Lung (tissue), 12 donors: ENCODE data around the gene CTR9. TPM values are rescaled to one million over a fixed set of nuclear protein-coding genes. Genes with fewer than 3 reads are reported as not detected.

Source experiments
- ATAC-seq: fragments of 200-7000 bp; cut with Tn5 transposase; one replicate; pipeline ENCODE4 v1.9.1; 2020; ENCODE audit warnings: moderate number of reproducible peaks; ENCODE audit not compliant: insufficient read depth, low FRiP score
- DNase-seq, 3 donors: peaks; one replicate each; pipeline ENCODE4 v3.0.0-alpha.2; 2013 to 2017
- H3K27ac ChIP-seq, 2 donors: one replicate each; pipeline ENCODE4 v1.5.1; 2013; ENCODE audit warnings: mild to moderate bottlenecking in 2 of 2, moderate library complexity in 2 of 2, control low read depth in 1 of 2, inconsistent platforms in 1 of 2, low read depth in 1 of 2, low read length in 1 of 2
- H3K27me3 ChIP-seq, 3 donors: one replicate each; pipeline ENCODE4 v1.5.1; 2013; ENCODE audit warnings: low read length in 2 of 3; ENCODE audit not compliant: control insufficient read depth in 3 of 3, insufficient read depth in 3 of 3
- H3K36me3 ChIP-seq, 4 donors: one replicate each; pipeline ENCODE4 v1.5.1; 2013; ENCODE audit warnings: low read length in 4 of 4, mild to moderate bottlenecking in 1 of 4, moderate library complexity in 1 of 4; ENCODE audit not compliant: control insufficient read depth in 4 of 4, insufficient read depth in 4 of 4
- H3K4me1 ChIP-seq, 5 donors: one replicate each; pipeline ENCODE4 v1.5.1; 2013; ENCODE audit warnings: low read length in 5 of 5, mild to moderate bottlenecking in 2 of 5, moderate library complexity in 1 of 5; ENCODE audit not compliant: control insufficient read depth in 5 of 5, insufficient read depth in 5 of 5
- H3K4me3 ChIP-seq: one replicate; pipeline ENCODE4 v1.5.1; 2013; ENCODE audit warnings: mild to moderate bottlenecking, control low read depth, moderate library complexity
- H3K9ac ChIP-seq, 2 donors: one replicate each; pipeline ENCODE4 v1.5.1; 2013; ENCODE audit warnings: low read length in 2 of 2, control low read depth in 1 of 2; ENCODE audit not compliant: insufficient read depth in 1 of 2
- H3K9me3 ChIP-seq, 4 donors: one replicate each; pipeline ENCODE4 v1.5.1; 2013; ENCODE audit warnings: low read length in 3 of 4, mild to moderate bottlenecking in 1 of 4, moderate library complexity in 1 of 4; ENCODE audit not compliant: control insufficient read depth in 4 of 4, insufficient read depth in 3 of 4
- WGBS, 2 donors: extraction: QIAGEN DNeasy Blood & Tissue Kit; methylation state at CpG; one replicate each; pipeline ENCODE4 v1.1.7; 2013; 5-methylcytosine and 5-hydroxymethylcytosine counted together
- polyA plus RNA-seq, 2 donors: library from polyadenylated mRNA; stranded (reverse); fragments of 200-250 nt; gene quantifications; one replicate each; pipeline ENCODE4 v1.2.1, GENCODE V29; 2013
- total RNA-seq, 2 donors: library from RNA; depleted of rRNA in 1 of 2; stranded (reverse); fragments of >200 nt in 1 of 2; gene quantifications; one replicate each; pipeline ENCODE4 v1.2.1, GENCODE V29; 2014 to 2021
- TF ChIP-seq, protein P1 (sequence below): IDR thresholded peaks from 2 replicates; pipeline ENCODE4 v1.5.1; 2012; ENCODE audit warnings: mild to moderate bottlenecking; ENCODE audit errors: control extremely low read depth, extremely low read depth
- donor health status: control.
- donor health status: control.
- donor health status: Bipolar disorder and iron deficiency.
- donor health status: healthy.
- donor health status: DM: yes; HTN: yes; CAD: no.

CTR9 gene
- total and polyA plus RNA-seq, 4 donors, result 13.2 to 40.0 (median 22.1) TPM

DNA sequence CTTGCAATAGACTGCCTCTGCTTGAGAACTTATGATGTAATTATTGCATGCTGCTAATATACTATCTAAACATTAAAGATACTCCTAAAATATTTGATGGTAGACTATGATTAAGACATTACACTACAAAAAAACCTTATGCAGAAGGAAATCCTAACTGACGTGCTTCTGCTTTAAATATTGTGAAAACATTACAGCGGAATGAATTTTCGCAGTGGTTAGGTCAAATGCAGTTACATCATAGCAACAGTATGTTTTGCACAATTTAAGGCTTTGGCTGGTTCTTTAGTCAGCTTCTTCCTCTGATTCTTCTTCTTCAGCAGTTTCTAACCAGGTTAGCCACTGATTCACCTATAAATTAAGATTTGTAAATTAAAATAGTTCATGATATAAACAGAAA, 46.5 kb downstream of the CTR9 start:
- peaks cover 0 to 7% (median 0%) of the 10 kb centered on the region in 5 donors for H3K4me1 ChIP-seq
- 31 to 67% methylated on average over 3 of the region's 3 CpGs for WGBS, 2 donors
- H3K9ac ChIP-seq, result no peak overlapping the region
- DNase-seq (peak in 1 of 3 donors; percentile 5), ATAC-seq (no peak)
- H3K27me3 ChIP-seq, result no peaks in the 10 kb centered on the region
- peaks cover 21 to 62% (median 58%) of the 10 kb centered on the region in 4 donors for H3K36me3 ChIP-seq
- TF ChIP-seq, protein P1, sequence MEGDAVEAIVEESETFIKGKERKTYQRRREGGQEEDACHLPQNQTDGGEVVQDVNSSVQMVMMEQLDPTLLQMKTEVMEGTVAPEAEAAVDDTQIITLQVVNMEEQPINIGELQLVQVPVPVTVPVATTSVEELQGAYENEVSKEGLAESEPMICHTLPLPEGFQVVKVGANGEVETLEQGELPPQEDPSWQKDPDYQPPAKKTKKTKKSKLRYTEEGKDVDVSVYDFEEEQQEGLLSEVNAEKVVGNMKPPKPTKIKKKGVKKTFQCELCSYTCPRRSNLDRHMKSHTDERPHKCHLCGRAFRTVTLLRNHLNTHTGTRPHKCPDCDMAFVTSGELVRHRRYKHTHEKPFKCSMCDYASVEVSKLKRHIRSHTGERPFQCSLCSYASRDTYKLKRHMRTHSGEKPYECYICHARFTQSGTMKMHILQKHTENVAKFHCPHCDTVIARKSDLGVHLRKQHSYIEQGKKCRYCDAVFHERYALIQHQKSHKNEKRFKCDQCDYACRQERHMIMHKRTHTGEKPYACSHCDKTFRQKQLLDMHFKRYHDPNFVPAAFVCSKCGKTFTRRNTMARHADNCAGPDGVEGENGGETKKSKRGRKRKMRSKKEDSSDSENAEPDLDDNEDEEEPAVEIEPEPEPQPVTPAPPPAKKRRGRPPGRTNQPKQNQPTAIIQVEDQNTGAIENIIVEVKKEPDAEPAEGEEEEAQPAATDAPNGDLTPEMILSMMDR, result no peak
- H3K4me3 ChIP-seq, result no peak overlapping the region
- no peak overlapping the region for H3K27ac ChIP-seq
- no peaks in the 10 kb centered on the region for H3K9me3 ChIP-seq

GRCh38 chr11:10798330-10798928, 47.4 kb downstream of the CTR9 start:
- Histone ChIP-seq H3K4me1 (peaks cover 0 to 10% (median 0%) of the 10 kb centered on the region in 5 donors), H3K27me3 (no peaks in the 10 kb centered on the region), H3K36me3 (peaks cover 24 to 71% (median 67%) of the 10 kb centered on the region in 4 donors), H3K4me3 (no peak overlapping the region), H3K27ac (no peak overlapping the region), H3K9me3 (no peaks in the 10 kb centered on the region), H3K9ac (no peak overlapping the region)
- ATAC-seq (no peak), DNase-seq (no peak)
- WGBS, 2 donors, result 45 to 61% methylated on average over 4 of the region's 4 CpGs
- TF ChIP-seq, protein P1, result no peak

DNA sequence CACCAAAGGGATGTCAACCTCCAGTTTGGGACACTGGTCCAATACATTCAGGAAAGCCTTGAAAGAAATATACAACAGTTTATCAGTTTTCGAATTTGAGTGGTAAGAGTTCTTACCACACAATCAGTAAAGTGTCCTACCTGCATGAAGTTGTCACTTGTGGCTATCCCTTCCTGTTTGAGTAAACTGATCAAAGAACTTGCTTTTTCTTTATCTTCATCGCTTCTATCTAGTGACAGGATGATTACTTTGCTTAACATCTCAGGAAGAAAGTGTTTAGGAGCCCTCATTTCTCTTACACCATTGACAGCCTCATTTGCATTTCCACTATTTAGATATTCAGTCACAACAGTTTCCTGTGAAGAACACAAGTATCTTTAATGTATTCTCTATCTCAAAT, 49.2 kb downstream of the CTR9 start:
- DNase-seq, result no peak
- no peak overlapping the region for H3K9ac ChIP-seq
- H3K4me3 ChIP-seq, result no peak overlapping the region
- H3K4me1 ChIP-seq, result peaks cover 0 to 22% (median 5%) of the 10 kb centered on the region in 5 donors
- ATAC-seq, result no peak
- H3K27ac ChIP-seq, result no peak overlapping the region
- no peaks in the 10 kb centered on the region for H3K9me3 ChIP-seq
- WGBS, 2 donors, result 72 to 83% methylated on average over 2 of the region's 2 CpGs
- H3K27me3 ChIP-seq, result no peaks in the 10 kb centered on the region
- H3K36me3 ChIP-seq, result peaks cover 28 to 89% (median 81%) of the 10 kb centered on the region in 4 donors
- TF ChIP-seq, protein P1, result no peak
